HCT116 (cell line): Measurements from ENCODE around the gene APOB.

ENCODE experiments used
- CTCF ChIP-seq, 3 experiments: fragments of 200-600 bp in 1 of 3; sonication (generic) in 1 of 3; IDR thresholded peaks in 2 of 3; conservative IDR thresholded peaks in 1 of 3; 2 replicates each; pipeline ENCODE4 v1.5.1; 2012 to 2017; ENCODE audit warnings: low read depth in 2 of 3, low read length in 2 of 3, antibody characterized with exemption in 1 of 3, borderline replicate concordance in 1 of 3, control low read depth in 1 of 3, mild to moderate bottlenecking in 1 of 3, mixed read lengths in 1 of 3, mixed run types in 1 of 3, moderate library complexity in 1 of 3; ENCODE audit not compliant: insufficient read depth in 1 of 3
- SIN3A ChIP-seq: IDR thresholded peaks from 2 replicates; pipeline ENCODE4 v1.6.1; 2012; ENCODE audit warnings: low read depth
- TF ChIP-seq, protein P1 (sequence below): IDR thresholded peaks from 2 replicates; pipeline ENCODE4 v1.6.1; 2012

DNA sequence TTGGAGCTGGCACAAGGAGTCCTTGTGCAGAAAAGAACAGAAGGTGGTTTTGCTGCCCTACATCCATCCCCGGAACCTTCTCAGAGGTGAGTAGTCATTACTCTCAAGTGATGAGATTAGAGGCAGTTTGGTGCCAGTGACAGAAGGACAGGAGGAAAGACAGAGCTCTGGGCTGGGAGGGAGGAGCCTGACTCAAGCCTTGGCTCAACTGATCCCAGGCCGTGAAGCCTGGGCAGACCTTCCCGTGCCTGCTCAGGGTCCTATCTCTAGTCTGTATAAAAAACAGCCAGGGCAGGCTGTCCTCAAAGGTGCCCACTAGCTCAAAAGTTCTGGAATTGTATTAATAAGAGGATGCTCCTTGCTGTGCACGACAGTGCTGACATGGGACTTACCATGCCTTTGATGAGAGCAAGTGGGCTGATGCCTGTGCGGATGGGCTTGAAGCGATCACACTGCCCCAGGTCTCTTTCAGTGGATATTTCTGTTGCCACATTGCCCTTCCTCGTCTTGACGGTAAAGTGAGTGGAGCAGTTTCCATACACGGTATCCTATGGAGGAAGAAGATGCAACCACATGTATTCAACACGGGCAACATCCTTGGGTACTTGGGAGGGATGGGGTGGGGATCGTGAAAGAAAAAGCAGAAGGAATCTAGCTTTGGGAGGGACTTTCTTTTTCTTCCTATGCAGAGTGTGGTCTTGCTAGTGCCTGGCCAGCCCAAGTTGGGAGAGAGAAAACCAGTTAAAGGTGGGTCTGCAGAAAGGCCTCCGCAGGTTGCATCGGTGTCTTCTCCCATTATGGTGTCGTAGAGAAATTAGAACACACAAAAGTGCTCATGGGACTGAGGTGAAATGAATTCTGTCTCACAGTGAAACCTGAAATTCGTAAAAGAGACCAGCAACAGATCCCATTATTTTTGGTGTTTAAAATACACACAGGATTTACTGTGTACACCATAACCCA is 6.9 kb downstream of the APOB start:
- no peak for TF ChIP-seq SIN3A
- no peak for TF ChIP-seq CTCF (IDR thresholded peaks at IDR 0.05 in 2 of 3, conservative IDR thresholded peaks at IDR 0.05 in 1 of 3; ENCODE audit: borderline replicate concordance in 1 of 3, insufficient read depth in 1 of 3, low read depth in 2 of 3, low read length in 2 of 3)
- TF ChIP-seq, protein P1, sequence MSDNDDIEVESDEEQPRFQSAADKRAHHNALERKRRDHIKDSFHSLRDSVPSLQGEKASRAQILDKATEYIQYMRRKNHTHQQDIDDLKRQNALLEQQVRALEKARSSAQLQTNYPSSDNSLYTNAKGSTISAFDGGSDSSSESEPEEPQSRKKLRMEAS: no peak
